Fibroblast of lung (primary cell): Measurements from ENCODE around the gene ING1.

Experiments used
- EZH2 ChIP-seq: IDR thresholded peaks from 2 replicates; pipeline ENCODE4 v1.5.1; 2012; ENCODE audit warnings: low read length, control low read depth, mild to moderate bottlenecking; ENCODE audit errors: missing control alignments
- TF ChIP-seq, protein P1 (sequence below), 2 donors: IDR thresholded peaks in 1 of 2; conservative IDR thresholded peaks in 1 of 2; 1 replicate in 1 of 2; 2 replicates in 1 of 2; pipeline ENCODE4 v1.5.1; 2011 to 2012; ENCODE audit warnings: low read length in 2 of 2, control low read depth in 1 of 2, inconsistent platforms in 1 of 2, low read depth in 1 of 2, mild to moderate bottlenecking in 1 of 2

DNA sequence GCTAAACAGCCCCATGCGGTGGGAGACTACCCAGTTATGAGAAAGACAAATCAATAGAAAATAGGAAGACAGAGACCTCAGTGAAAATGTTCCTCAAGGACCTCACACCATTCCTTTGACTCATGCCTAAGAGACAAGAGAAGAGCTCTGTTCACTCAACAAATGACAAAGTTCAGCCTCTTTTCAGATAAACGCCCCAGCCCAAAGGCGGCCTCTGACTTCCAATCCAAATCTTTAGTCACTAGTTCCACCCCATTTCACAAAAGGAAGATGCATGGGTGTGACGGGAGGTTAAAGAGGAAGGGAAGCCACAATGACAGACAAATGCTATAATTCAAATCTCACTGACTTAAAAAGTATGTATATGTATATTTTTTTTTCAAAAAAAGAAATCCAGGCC is 15.7 kb upstream of the ING1 start:
- TF ChIP-seq, protein P1, sequence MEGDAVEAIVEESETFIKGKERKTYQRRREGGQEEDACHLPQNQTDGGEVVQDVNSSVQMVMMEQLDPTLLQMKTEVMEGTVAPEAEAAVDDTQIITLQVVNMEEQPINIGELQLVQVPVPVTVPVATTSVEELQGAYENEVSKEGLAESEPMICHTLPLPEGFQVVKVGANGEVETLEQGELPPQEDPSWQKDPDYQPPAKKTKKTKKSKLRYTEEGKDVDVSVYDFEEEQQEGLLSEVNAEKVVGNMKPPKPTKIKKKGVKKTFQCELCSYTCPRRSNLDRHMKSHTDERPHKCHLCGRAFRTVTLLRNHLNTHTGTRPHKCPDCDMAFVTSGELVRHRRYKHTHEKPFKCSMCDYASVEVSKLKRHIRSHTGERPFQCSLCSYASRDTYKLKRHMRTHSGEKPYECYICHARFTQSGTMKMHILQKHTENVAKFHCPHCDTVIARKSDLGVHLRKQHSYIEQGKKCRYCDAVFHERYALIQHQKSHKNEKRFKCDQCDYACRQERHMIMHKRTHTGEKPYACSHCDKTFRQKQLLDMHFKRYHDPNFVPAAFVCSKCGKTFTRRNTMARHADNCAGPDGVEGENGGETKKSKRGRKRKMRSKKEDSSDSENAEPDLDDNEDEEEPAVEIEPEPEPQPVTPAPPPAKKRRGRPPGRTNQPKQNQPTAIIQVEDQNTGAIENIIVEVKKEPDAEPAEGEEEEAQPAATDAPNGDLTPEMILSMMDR (conservative IDR thresholded peaks at IDR 0.05 in 1 of 2, IDR thresholded peaks at IDR 0.05 in 1 of 2; ENCODE audit: low read depth in 1 of 2, low read length in 2 of 2): no peak
- TF ChIP-seq EZH2: no peak
